RWPE1 (cell line): ENCODE results near the gene LMF1.

Source experiments
- CTCF ChIA-PET: fragments of 350-600 bp; sonication (Branson Sonifier 250); formaldehyde crosslinking; extraction: SDS; loops from one replicate; lab custom pipeline; 2021; lab: Yijun Ruan, JAX
- POLR2A ChIA-PET: fragments of 400-600 bp; formaldehyde crosslinking; extraction: SDS; loops from one replicate; lab custom pipeline; 2020; ENCODE audit warnings: antibody characterized with exemption; ENCODE audit not compliant: low non-redundant PET; lab: Yijun Ruan, JAX
- DNase-seq: peaks from one replicate; pipeline ENCODE4 v3.0.0; 2012; ENCODE audit warnings: low spot score
- H3K27ac ChIP-seq: fragments of 450-650 bp; 2 replicates; pipeline ENCODE4 v1.5.1; 2017
- TF ChIP-seq, protein P1 (sequence below): fragments of 450-650 bp; conservative IDR thresholded peaks from 2 replicates; pipeline ENCODE4 v1.5.1; 2017; ENCODE audit warnings: low read depth, mild to moderate bottlenecking

LMF1 gene

DNA sequence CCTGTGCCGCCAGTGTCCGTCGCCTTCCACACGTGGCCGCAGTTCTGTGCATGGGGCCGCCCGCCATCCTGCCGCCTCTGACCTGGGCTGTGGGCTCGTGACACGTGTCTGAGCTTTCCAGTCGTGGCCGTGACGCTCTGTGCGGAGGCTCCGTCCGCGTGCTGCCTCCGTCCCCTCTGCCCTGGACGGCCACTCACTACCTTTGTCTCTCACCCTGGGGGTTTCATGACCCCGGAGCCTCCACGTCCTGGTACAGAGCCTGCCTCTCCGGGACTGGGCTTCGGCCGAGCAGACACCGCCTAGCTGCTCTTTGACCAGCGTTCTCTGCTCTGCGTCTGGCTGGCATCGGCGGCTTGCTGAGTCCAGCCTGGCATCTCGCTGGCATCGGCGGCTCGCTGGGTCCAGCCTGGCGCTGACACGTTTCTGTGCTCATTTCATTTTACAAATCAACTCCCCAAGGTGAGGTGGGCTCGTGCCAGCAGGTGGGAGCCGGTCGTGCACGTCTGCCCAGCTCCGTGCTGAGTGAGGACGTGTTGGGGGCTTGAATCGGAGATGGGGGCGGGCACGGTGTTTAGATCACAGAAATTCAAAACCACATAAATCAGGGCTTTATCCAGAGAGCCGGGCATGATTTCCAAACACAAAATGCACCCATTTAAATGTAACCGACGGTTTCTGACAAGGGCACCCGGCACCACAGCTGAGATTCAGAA, 126.0 kb downstream of the LMF1 start:
- TF ChIP-seq, protein P1, sequence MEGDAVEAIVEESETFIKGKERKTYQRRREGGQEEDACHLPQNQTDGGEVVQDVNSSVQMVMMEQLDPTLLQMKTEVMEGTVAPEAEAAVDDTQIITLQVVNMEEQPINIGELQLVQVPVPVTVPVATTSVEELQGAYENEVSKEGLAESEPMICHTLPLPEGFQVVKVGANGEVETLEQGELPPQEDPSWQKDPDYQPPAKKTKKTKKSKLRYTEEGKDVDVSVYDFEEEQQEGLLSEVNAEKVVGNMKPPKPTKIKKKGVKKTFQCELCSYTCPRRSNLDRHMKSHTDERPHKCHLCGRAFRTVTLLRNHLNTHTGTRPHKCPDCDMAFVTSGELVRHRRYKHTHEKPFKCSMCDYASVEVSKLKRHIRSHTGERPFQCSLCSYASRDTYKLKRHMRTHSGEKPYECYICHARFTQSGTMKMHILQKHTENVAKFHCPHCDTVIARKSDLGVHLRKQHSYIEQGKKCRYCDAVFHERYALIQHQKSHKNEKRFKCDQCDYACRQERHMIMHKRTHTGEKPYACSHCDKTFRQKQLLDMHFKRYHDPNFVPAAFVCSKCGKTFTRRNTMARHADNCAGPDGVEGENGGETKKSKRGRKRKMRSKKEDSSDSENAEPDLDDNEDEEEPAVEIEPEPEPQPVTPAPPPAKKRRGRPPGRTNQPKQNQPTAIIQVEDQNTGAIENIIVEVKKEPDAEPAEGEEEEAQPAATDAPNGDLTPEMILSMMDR, result no peak
- CTCF ChIA-PET, result interaction anchor here (0.6 kb wide), 1 partner anchor 130 kb away, joined by 8 read pairs; no protein-coding TSS in a partner anchor
- no peak for DNase-seq
- no peak overlapping the region for H3K27ac ChIP-seq
- POLR2A ChIA-PET, result no interaction called here

DNA sequence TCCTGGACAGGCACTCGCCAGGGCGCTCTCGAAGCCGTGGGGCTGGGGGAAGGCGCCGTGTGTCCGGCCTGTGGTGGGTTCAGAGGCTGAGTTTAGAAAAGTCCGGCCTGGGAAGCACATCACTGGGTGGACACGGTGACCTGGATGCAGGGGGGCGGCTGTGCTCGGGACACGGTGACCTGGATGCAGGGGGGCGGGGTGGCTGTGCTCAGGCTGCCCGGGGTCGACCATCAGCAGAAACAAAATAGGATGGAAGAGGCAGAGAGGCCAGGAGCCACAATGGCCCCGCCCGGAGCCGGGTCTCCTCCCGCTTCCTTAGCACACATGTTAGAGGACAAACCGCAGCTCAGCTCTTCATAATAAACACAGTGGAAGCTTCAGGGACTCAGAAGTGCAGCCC, 127.0 kb downstream of the LMF1 start:
- ChIA-PET POLR2A (no interaction called here), CTCF (no interaction called here)
- TF ChIP-seq, protein P1, result no peak
- no peak overlapping the region for H3K27ac ChIP-seq
- no peak for DNase-seq

DNA sequence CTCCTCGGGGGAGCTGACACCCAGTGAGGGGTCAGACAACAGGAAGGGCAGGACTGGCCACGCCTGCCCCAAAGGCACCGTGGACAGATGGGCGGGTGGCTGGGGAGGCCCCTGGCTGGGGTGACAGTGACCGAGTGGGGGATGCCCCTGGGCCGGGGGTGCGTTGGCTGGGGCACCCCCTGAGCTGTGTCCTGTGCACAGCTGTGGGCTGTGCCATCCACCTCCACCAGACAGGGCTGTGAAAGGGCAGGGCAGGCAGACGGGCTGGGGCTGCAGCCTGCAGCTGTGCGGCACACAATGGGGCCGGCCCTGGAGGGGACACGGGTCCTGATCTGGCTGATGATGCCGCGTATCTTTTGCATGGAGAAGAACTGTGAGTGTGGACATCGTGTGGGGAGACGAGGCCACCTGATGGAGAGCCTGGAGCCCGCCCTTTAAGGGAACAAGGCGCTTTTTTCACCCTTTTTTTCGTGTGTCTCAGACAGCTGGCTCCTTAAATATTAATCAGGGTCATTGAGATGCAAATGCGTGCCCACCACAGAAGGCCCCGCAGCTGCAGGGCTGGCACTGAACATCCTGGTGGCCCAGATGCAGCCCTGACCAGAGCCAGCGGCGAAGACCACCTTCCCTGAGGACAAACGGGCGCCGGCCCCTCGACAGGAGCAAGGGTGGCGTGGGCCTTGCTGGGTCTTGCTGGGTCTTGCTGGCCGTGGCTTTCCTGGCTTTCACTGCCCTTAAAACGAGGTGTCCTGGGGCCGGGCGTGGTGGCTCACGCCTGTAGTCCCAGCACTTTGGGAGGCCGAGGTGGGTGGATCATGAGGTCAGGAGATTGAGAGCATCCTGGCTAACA, 127.8 kb downstream of the LMF1 start:
- CTCF ChIA-PET, result interaction anchor here (0.6 kb wide), 1 partner anchor 350 kb away, joined by 3 read pairs; no protein-coding TSS in a partner anchor
- no peak for DNase-seq
- POLR2A ChIA-PET, result no interaction called here
- TF ChIP-seq, protein P1, result no peak
- no peak overlapping the region for H3K27ac ChIP-seq

DNA sequence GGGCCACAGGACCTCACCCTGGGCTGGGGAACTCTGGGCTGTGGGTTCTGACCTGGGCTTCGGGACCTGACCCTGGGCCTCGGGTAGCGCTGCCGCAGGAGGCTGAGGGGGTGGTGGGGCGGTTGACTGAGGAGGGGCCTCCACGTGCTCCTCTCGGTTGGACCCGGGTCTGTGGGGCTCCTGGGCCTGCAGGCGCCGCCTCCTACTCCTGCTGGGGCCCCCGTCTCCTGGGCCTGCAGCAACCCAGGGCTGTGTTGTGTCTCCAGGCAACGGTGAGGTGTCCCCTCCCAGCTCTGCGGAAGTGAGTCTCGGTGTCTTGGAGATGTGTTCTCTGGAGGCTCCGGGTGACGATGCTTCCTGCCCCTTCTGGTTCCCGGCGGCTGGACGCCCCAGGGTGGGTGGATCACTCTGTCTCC, 128.7 kb downstream of the LMF1 start:
- no peak overlapping the region for H3K27ac ChIP-seq
- CTCF ChIA-PET, result no interaction called here
- TF ChIP-seq, protein P1, result no peak
- DNase-seq, result no peak
- POLR2A ChIA-PET, result no interaction called here

DNA sequence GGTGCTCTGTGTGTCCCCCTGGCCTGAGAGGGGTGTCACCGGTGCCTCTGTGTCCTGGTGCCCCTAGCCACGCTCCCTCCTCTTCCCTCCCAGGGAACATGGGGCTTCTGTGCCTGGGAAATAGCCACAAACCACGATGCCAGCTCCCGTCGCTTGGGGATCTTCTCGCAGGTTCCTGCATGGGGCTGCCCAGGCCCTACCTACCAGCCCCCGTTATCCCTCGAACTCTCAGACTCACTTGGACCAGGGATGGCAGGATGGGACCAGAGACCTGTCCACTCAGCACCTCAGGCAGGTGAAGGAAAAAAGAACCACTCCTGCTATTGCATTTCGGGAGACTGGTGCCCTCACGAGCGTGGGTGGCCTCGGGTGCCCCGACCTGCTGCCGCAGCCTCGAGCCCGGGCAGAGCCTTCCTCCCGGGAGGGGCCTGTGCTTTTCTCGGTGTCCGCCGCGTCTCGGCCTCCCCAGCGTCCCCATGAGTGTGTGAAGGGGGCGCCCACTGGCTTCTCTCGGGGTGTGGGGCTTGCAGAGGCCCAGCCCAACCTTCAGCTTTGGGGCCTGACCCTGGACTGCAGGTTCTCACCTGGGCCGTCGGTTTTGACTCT, 129.2 kb downstream of the LMF1 start:
- TF ChIP-seq, protein P1, result no peak
- DNase-seq, result no peak
- CTCF ChIA-PET, result no interaction called here
- H3K27ac ChIP-seq, result no peak overlapping the region
- POLR2A ChIA-PET, result no interaction called here
